Hepatocyte (in vitro differentiated cells): ENCODE measurements around the gene IL22RA2. TPM values are rescaled to one million over a fixed set of nuclear protein-coding genes. Genes with fewer than 3 reads are reported as not detected.
"Not testable (repeated sequence)": the region's sequence is repeated elsewhere in the genome, so short reads cannot be mapped to it uniquely, and the experiment has no call there.

ENCODE experiments used
- DNase-seq: peaks from one replicate; pipeline ENCODE4 v3.0.0-alpha.2; 2016; ENCODE audit warnings: low spot score
- H2AFZ ChIP-seq: fragments of 200-600 bp; sonication (generic); 2 replicates; pipeline ENCODE4 v1.6.0; 2016; ENCODE audit warnings: antibody characterized with exemption, mild to moderate bottlenecking
- H3K27ac ChIP-seq: fragments of 200-600 bp; sonication (generic); 2 replicates; pipeline ENCODE4 v1.5.1; 2016; ENCODE audit warnings: mild to moderate bottlenecking
- H3K27me3 ChIP-seq: fragments of 200-600 bp; sonication (generic); 2 replicates; pipeline ENCODE4 v1.6.1; 2016
- H3K36me3 ChIP-seq: fragments of 200-600 bp; sonication (generic); replicated peaks from 2 replicates; pipeline ENCODE4 v1.5.1; 2016; ENCODE audit warnings: low read depth; ENCODE audit not compliant: insufficient read depth
- H3K4me1 ChIP-seq: fragments of 200-600 bp; sonication (generic); 2 replicates; pipeline ENCODE4 v1.5.1; 2016; ENCODE audit warnings: mild to moderate bottlenecking, moderate library complexity; ENCODE audit not compliant: insufficient read depth
- H3K4me2 ChIP-seq: fragments of 200-600 bp; sonication (generic); 2 replicates; pipeline ENCODE4 v1.6.0; 2016
- H3K4me3 ChIP-seq: fragments of 200-600 bp; sonication (generic); 2 replicates; pipeline ENCODE4 v1.5.1; 2016; ENCODE audit warnings: mild to moderate bottlenecking
- H3K79me2 ChIP-seq: fragments of 200-600 bp; sonication (generic); 2 replicates; pipeline ENCODE4 v1.6.0; 2017; ENCODE audit warnings: mild to moderate bottlenecking
- H3K9me2 ChIP-seq: fragments of 200-600 bp; sonication (generic); replicated peaks from 2 replicates; pipeline ENCODE4 v1.6.0; 2017; ENCODE audit warnings: mild to moderate bottlenecking; ENCODE audit not compliant: insufficient read depth
- H3K9me3 ChIP-seq: fragments of 200-600 bp; sonication (generic); 2 replicates; pipeline ENCODE4 v1.5.1; 2016; ENCODE audit warnings: low read depth, mild to moderate bottlenecking
- H4K20me1 ChIP-seq: fragments of 200-600 bp; sonication (generic); 2 replicates; pipeline ENCODE4 v1.6.0; 2016; ENCODE audit warnings: mild to moderate bottlenecking; ENCODE audit not compliant: insufficient read depth, poor library complexity, severe bottlenecking
- EZH2 ChIP-seq: fragments of 200-600 bp; sonication (generic); IDR thresholded peaks from 2 replicates; pipeline ENCODE4 v1.6.1; 2016; ENCODE audit warnings: antibody characterized with exemption, mild to moderate bottlenecking, borderline replicate concordance
- EZH2phosphoT487 ChIP-seq: fragments of 200-600 bp; sonication (generic); IDR thresholded peaks from one replicate; pipeline ENCODE4 v1.6.1; 2018; ENCODE audit warnings: antibody characterized with exemption, mild to moderate bottlenecking, low read depth, moderate library complexity; ENCODE audit not compliant: unreplicated experiment, severe bottlenecking
- WGBS: methylation state at CpG from one replicate; pipeline ENCODE4 v1.1.6; 2016; ENCODE audit warnings: low lambda C conversion rate; ENCODE audit errors: missing lambda C conversion rate; 5-methylcytosine and 5-hydroxymethylcytosine counted together
- polyA plus RNA-seq: library from polyadenylated mRNA; unstranded; fragments of >200 nt; fragmentation: Nextera tagmentation; extraction: Ambion mirVana; gene quantifications from 2 replicates; pipeline ENCODE4 v1.2.1, GENCODE V29; 2016
- total RNA-seq: library from RNA; depleted of rRNA; stranded (reverse); fragments of >200 nt; gene quantifications from 2 replicates; pipeline ENCODE4 v1.2.3, GENCODE V29; 2014
- TF ChIP-seq, protein P1 (sequence below): fragments of 200-600 bp; sonication (generic); IDR thresholded peaks from 2 replicates; pipeline ENCODE4 v1.5.1; 2016; ENCODE audit warnings: antibody characterized with exemption, mild to moderate bottlenecking; ENCODE audit not compliant: poor library complexity

The IL22RA2 gene
- total and polyA plus RNA-seq, 2 experiments from 2014 or later, result not detected

DNA sequence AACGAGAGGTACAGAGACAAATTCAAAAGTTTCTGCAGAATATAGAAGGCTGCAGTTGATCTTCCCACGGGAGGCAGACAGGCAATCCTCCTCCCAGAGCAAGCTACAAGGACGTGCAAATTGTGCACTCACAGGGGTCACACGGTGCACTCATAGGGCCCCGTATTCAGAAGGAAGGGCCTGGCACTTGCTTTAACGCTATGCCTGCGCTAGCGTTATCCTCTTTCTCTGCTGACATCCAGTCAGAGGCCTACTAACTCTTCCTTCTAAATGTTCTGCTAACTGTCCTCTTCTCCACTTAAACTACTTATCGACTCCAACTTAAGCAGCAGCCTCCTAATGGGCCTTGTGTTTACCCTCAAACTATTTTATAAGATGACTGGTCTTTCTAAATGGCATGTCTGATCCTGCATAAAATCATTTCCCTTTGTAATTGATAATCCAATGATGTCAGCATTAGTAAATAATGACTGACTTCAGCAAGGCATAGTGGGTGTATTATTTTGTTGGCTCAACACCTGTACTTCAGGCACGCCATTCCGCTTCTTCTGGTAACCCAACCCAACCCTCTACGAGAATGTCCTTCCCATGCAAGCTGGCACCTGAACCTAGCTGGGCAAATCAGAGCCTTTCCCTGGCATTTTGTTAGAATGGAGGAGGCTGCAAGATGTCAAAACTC is 43.6 kb upstream of the IL22RA2 start:
- Histone ChIP-seq H3K4me1 (peaks cover 30% of the 10 kb centered on the region), H3K4me2 (peak overlapping the region; percentile 87), H3K27ac (peak overlapping the region; percentile 95), H3K36me3 (no peaks in the 10 kb centered on the region), H3K79me2 (peaks cover 70% of the 10 kb centered on the region), H3K27me3 (no peaks in the 10 kb centered on the region), H4K20me1 (peaks cover 61% of the 10 kb centered on the region), H2AFZ (no peak overlapping the region), H3K4me3 (peak overlapping the region; percentile 87), H3K9me2 (no peaks in the 10 kb centered on the region), H3K9me3 (no peaks in the 10 kb centered on the region)
- 71% methylated on average over 12 of the region's 12 CpGs for whole genome bisulfite sequencing
- TF ChIP-seq EZH2phosphoT487 (no peak), EZH2 (no peak)
- TF ChIP-seq, protein P1, sequence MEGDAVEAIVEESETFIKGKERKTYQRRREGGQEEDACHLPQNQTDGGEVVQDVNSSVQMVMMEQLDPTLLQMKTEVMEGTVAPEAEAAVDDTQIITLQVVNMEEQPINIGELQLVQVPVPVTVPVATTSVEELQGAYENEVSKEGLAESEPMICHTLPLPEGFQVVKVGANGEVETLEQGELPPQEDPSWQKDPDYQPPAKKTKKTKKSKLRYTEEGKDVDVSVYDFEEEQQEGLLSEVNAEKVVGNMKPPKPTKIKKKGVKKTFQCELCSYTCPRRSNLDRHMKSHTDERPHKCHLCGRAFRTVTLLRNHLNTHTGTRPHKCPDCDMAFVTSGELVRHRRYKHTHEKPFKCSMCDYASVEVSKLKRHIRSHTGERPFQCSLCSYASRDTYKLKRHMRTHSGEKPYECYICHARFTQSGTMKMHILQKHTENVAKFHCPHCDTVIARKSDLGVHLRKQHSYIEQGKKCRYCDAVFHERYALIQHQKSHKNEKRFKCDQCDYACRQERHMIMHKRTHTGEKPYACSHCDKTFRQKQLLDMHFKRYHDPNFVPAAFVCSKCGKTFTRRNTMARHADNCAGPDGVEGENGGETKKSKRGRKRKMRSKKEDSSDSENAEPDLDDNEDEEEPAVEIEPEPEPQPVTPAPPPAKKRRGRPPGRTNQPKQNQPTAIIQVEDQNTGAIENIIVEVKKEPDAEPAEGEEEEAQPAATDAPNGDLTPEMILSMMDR, result no peak
- no peak for DNase-seq

DNA sequence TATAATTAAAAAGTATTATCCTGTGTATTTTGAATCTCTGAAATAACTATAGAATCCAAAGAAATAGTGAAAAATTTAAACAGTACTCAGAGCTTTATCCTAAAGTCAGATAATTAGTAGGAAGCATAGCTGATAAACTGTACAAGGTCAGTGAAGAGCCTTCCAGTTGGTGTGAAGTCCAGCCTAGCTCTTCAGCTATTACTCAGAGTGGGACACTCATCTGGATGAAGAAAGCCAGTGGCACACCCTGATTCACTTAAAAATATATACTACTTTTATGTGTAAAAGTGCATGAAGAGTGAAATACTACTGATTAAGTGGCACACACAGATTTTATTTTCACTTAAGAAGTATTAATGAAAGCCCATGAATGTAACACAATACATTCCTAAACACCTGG is 42.7 kb upstream of the IL22RA2 start:
- peaks cover 79% of the 10 kb centered on the region for H3K79me2 ChIP-seq

DNA sequence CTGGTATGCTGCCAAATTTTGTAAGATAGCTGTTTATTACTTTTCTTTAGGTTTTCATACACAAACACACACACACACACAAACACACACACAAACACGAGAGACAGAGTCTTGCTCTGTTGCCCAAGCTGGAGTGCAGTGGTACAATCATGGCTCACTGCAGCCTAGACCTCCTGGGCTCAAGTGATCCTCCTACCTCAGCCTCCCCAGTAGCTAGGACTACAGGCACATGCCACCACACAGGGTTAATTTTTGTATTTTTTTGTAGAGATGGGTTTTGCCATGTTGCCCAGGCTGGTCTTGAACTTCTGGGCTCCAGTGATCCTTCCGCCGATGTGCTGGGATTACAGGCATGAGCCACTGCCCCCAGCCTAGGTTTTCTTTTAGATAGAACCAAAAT is 42.2 kb upstream of the IL22RA2 start:
- DNase-seq, H2AFZ ChIP-seq, H3K4me3 ChIP-seq, H3K27ac ChIP-seq, H3K9me2 ChIP-seq, H3K36me3 ChIP-seq, H3K9me3 ChIP-seq, H3K27me3 ChIP-seq: not testable (repeated sequence)
- Histone ChIP-seq H3K4me1 (peaks cover 29% of the 10 kb centered on the region), H3K79me2 (peaks cover 84% of the 10 kb centered on the region), H3K4me2 (peak overlapping the region; percentile 87), H4K20me1 (peaks cover 65% of the 10 kb centered on the region)
- WGBS, result 99% methylated on average over 3 of the region's 3 CpGs

More for the DNA sequence above, 42.7 kb upstream of the IL22RA2 start:
- H3K36me3 ChIP-seq, result no peaks in the 10 kb centered on the region
- H3K4me3 ChIP-seq, result peak overlapping the region; percentile 9
- no peaks in the 10 kb centered on the region for H3K9me3 ChIP-seq
- H3K4me1 ChIP-seq, result peaks cover 30% of the 10 kb centered on the region
- no peak overlapping the region for H2AFZ ChIP-seq
- TF ChIP-seq EZH2phosphoT487, result no peak
- TF ChIP-seq, protein P1, result no peak
- no peak for TF ChIP-seq EZH2
- H3K27ac ChIP-seq, result peak overlapping the region; percentile 95
- no peaks in the 10 kb centered on the region for H3K9me2 ChIP-seq
- H3K27me3 ChIP-seq, result no peaks in the 10 kb centered on the region
- H3K4me2 ChIP-seq, result peak overlapping the region; percentile 87
- DNase-seq, result no peak
- peaks cover 61% of the 10 kb centered on the region for H4K20me1 ChIP-seq

DNA sequence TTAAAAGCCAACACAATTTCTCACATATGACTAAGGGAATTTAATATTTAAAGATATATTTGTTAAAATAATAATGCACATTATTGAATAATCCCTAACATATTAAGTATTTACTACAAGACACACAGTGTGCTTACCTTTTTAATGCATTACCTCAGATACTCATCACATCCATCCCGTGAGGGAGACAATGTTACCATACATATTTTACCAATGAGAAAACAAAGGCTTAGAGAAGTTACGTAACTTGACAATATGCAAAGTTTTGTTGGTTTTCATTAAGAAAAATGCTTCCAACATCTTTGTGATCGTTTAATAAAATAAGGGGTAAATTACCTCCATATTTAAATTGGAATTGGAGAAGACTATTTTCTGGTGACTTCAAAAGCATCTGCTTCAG is 41.5 kb upstream of the IL22RA2 start:
- DNase-seq, result no peak
- H3K79me2 ChIP-seq, result peaks cover 91% of the 10 kb centered on the region
- no peaks in the 10 kb centered on the region for H3K9me2 ChIP-seq
- no peak overlapping the region for H2AFZ ChIP-seq
- WGBS, result 94% methylated on average over 3 of the region's 3 CpGs
- H3K9me3 ChIP-seq, result no peaks in the 10 kb centered on the region
- no peaks in the 10 kb centered on the region for H3K27me3 ChIP-seq
- TF ChIP-seq, protein P1, result no peak
- TF ChIP-seq EZH2 (no peak), EZH2phosphoT487 (no peak)
- H4K20me1 ChIP-seq, result peaks cover 72% of the 10 kb centered on the region
- no peaks in the 10 kb centered on the region for H3K36me3 ChIP-seq
- no peak overlapping the region for H3K4me3 ChIP-seq
- H3K4me2 ChIP-seq, result peak overlapping the region; percentile 87
- H3K4me1 ChIP-seq, result peaks cover 22% of the 10 kb centered on the region
- H3K27ac ChIP-seq, result no peak overlapping the region
